Activated CD4-positive, alpha-beta T cell treated with anti-CD3 and anti-CD28 coated beads, Interleukin-2, amount 50 U/mL, for 16 hours (primary cell): Measurements from ENCODE around the gene KCNAB1.

Experiments used
- DNase-seq: peaks from one replicate; pipeline ENCODE4 v3.0.0-alpha.2; 2020

Gene KCNAB1

DNA sequence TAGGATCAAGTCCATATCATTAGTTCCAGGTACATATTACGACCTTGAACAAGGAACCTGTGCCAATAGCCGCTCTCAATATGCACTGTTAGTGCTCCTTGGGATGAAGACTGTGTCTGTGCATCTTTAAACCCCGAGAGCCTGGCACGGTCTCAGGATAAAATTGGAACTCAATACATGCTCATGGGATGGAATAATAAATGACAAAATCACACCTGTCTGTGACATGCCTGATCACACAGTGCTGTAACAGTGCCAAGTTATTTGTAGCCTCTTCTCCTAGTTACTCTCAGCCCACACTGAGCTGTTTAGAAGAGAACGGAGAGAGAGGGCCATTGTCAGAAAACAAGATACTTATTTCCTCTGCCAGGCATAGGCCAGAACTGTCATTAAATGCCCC is 352.3 kb downstream of the KCNAB1 start:
- no peak for DNase-seq

DNA sequence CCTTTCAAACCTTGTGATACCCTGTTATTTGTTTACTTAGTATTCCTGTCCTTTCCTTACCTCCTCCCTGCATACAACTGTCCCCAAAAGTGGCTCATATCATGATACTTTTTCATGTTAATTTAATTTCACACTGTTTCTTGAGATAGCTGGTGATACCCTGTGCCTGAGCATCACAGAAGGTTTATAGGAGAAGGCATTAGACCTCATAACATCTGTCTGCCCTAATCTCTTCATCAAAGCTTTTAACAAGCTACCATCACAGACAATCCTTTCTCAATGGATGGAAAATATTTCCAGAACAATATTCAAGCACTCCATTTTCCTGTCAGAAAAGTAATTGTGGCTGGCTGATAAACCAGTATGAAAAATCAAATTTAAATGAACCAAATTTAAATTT is 353.0 kb downstream of the KCNAB1 start:
- DNase-seq: no peak

DNA sequence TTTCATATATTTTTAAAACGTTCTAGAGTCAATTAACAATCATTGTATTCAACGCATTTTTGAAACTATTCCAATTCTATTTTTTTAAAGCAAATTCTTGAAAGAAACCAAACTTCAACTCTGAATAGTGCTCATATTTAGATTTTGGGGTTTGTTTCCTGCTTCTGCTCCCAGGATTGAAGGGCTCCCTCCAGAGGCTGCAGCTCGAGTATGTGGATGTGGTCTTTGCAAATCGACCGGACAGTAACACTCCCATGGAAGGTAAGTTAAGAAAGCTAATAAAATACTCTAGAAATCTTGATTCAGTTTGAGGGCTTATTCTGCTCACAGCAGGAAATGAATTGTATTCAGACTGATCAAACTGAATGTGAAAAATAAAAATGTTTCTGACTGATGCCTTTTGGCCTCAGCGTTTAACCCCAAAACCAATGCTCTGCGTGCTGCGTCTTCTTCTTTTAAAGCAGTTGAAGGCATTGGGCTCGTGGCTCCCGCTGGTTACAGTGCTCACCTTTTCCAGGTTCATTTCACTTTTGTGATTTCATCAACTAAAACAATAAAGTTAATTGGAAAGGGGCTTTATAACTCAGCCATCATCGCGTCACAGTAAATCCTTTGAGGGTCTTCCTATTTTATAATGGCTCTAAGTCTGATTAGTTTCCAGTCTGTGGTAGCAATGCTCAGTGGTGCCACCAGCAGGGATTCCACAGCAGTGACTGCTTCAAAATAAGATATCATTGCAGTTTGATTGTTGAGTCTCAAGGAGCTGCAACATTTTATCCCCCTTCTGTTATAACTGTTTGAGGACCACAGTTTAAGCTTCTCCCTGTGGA is 354.4 kb downstream of the KCNAB1 start:
- no peak for DNase-seq

DNA sequence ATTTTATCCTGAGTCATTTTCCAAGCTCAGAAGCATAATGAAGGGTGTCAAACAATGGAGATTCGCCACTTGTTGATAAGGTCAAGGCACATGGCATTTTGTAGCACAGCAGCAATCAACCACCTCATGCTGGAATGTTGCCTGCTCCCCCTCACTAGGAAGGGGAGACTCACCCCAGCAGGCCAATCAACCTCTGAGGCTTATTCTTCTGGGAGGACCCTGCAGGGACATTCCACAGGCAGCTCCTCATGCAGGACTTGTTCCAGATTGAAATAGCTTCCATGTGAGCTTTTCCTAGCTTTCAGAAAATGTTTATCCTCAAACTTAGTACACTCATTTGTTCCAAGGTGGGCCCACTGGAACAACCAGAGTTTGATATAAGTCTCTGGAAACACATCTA is 356.9 kb downstream of the KCNAB1 start:
- DNase-seq: no peak

DNA sequence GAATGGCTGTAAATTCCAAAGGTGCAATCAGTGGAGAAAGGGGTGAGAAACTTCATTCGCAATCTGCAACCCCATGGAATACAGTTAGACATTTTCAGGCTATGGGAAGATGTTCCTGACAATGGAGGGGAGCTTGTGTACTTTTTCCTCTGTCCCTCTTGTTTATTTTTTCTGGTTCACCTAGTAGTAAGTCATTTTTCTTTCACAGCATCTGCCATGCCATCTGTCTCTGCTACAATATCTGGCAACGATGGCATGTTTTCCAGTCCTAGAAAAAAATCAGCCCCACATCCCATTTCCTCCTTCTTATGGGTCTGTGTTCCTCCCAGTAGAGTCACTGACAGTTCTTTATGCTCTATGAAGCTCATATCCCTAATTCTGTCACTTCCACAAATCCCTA is 358.5 kb downstream of the KCNAB1 start:
- no peak for DNase-seq

DNA sequence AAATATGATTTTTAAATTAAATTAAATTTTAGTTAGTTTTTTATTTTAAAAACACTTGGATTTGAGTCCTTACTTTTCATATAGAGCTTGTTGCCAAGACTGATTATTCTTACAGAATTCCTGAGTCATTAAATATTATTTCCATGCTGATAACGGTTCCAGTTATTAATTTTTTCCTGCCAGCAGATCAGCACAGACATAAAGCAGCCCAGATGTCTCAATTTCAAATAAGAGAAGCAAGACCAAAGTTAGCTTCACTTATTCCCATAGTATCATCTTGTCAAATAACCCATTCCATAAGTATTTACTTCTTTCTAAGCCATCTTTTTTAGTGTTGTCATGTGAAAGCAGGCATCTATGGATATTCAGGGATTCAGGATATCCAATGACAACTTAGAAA is 359.2 kb downstream of the KCNAB1 start:
- no peak for DNase-seq

DNA sequence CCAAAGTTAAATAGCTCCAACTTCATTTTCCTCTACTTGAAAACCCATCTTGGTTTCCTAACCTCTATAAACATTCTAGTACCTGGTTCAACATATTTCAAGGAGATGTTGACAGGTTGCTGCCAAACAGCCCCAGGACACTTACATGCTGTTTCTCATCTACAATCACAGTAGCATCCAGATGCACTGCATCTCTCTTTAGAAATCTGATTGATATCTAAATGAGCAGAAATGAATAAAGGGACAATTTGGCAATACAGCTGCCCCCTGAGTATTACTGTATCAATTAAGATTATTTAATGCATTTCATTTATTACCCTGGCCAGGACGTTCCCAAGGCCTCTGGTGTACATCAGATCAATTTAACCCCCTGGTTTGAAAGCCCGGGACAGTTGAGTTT is 360.6 kb downstream of the KCNAB1 start:
- no peak for DNase-seq

DNA sequence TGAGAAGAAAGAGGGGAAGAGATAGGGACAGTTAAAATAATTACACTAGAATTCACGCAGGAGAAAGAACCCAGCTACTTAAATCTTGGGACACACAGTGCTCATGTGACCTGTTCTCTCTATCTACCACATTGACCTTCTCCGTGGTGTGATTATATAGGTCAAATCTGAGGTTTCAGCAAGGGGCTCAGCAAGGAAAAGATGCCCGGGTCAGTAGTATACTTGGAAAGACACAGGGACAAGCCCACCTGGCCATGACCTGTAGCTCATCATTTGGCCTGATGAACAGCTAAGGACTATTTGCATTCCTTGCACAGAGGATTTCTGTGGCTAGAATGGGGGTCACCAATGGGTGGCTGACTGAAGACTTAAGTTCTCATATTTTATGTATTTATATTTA is 362.6 kb downstream of the KCNAB1 start:
- no peak for DNase-seq

DNA sequence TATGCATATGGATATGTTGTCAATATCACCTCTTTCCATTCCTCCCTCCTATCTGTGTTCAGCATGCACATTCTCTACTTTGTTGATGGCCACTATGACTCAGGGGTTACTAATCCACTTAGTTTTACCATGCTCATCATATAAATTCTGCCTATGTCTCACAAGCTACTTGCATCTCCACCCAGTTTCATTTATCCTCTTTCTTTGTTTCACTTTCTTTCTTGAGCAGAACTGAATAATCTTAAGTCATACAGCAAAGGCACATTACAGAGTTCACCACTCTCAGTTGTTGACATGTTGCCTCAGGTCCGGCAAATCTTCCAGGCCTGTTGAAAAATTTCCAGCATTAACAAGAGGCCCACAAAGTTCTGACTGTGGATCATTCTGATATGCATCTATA is 363.0 kb downstream of the KCNAB1 start:
- peak; percentile 86 for DNase-seq

DNA sequence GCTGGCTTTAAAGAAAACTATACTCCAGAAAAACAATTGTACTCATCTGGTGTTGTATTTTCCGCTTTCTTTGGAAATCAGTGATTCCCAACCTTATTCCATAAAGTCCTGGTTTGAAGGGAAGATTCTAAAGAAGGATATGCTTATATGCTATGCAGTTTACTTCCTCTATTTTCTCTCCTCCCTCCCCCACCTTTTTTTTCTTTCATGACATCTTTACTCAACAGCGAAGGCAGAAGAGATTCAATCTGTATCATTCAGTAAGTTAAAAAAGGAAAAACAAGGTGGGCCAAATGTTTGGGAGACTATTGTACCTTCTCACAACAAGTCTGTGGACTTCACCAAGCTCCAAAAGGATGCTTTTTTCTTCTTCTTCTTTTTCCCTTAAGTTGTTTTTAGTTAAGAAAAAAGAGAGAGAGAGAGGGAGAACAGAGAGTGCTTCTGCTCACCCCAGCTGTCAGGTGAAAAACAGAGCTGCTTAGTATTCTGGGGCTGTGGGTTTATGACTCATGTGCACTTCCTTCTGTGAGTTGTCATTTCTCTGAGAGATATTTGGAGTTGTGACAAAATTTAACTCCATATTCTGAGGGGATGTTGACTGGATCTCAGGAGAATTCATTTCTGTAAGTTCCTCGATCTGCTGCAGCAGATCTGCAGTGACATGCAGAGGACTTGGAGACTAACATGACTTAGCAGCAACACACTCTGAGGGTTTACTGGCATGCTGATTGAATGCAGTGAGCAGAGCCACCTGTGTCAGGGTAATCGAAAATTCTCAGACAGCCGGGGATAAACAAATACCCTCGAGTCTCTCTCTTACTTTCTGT is 363.8 kb downstream of the KCNAB1 start:
- peak; percentile 83 for DNase-seq

DNA sequence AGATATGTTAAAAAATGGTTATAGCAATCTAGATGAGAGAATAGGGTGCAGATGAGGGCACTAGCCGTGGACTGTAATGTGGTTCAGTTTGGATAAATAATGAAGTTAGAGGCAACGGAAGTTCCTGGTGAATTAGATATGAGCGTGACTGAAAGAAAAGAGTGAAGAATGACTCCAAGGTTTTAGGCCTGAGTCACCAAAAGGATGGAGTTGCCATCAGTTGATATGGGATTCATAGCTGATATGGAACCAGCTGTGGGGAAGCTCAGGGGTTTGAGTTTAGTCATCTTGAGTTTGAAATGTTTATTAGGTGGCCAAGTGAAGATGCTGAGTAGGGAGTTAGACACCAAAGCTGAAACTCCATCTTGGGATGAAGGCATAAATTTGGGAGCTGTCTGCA is 368.4 kb downstream of the KCNAB1 start:
- no peak for DNase-seq

DNA sequence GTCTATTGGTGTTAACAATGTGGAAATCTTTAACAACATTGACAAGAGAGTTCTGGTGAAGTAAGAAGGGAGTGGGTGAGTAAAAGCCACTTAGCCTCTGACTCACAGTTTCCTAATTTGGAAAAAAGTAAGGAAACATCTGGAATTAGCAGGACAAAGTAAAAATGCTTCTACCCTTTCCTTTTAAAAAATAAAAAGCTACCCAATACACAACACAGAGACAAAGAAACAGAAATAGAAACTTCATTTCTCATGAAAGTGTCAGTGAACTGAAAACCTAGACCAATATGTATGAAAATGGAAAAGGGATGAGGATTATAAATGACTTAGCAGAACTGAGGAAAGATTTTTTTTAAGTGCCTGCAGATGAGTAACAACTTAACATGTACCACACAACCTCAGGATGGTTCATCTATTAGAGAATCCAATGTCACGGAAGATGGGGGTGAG is 369.1 kb downstream of the KCNAB1 start:
- DNase-seq: no peak

DNA sequence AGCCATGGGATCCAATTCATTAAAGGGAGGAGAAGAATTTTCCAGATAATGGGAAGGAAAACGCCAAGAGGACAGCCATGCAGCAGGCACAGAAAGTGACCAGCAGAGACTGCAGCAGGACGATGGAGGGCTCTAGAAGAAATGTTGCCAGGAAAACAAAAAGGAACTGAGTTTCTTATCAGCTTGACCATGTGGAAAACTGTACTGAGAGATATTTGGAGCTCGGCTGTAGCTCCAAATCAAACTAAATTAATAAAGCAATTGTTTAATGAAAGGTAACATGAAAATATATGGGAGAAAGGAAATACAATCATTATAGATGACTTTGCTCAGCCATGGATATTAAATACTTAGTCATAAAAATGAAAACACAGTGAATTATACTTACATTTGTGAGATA is 370.8 kb downstream of the KCNAB1 start:
- no peak for DNase-seq

DNA sequence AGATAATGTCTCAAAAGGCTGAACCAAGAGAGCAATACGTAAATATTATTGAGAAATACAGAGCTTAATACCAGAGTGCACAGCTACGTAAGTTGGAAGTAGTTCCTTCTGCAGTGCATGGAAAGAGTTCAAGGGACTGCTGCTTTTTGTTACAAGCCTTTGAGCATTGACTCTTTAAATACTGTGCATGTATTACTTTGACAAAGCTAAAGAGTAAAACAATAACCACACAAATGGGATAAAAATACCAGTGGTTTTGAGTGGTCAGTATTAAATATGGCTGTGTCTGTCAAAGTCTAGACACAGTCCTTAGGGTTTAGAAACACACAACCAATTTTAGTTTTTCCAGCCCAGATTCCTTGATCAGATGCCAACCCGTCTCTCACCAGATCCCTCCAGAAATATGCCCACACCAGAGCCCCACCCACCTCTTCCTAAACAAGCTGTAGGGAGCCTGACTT is 372.5 kb downstream of the KCNAB1 start:
- no peak for DNase-seq

DNA sequence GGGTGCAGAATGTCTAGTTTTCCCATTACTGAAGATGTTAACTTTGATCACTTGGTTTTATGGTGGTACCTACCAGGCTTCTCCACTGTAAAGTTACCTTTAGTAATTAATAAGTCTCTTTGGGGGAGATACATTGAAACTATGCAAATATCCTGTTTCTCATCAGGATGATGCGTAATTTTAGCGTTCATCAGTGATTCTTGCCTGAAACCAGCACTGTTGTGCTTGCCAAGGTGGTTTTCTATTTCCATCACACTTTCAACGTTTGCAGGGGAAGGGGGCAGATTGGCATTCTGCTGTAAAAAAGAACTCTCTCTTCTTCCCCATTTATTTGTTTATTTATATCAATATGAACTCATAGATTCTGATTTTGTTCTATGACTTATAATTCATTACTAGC is 373.5 kb downstream of the KCNAB1 start:
- no peak for DNase-seq

DNA sequence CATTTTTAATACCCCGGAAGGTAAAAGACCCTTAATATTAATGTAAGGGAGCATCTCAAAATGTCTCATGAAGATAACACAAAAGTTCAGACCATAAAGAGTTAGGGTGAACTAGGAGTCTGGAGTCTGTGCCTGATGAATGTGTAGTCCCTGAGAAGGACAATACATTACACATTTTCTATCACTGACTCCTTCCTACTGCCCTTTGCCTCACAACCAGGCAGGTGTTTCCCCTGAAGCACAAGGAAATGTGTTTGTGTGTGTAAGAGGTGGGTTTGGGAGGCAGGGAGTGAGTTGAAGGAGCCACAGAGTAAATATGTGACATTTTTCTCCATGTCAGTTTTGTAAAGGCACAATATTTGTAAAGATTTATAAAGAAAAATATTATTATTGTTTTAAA is 375.4 kb downstream of the KCNAB1 start:
- no peak for DNase-seq

DNA sequence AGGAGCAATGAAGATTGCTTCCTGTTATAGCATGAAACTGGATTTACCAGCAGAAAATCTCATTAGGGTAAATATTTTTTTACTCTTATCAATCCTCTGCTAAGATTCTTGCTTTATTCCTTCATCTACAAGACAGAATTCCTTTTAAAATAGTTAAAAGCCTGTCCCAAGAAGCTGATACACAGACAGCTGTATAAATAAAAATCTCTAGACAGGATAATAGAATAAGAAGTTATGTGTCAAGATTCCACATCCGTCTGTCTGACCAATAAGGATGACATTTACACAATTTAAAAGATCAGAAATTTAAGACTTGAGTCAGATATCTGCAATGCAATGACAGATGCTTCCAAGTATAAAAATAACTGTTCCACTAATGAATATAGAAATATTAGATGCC is 376.9 kb downstream of the KCNAB1 start:
- DNase-seq: no peak

DNA sequence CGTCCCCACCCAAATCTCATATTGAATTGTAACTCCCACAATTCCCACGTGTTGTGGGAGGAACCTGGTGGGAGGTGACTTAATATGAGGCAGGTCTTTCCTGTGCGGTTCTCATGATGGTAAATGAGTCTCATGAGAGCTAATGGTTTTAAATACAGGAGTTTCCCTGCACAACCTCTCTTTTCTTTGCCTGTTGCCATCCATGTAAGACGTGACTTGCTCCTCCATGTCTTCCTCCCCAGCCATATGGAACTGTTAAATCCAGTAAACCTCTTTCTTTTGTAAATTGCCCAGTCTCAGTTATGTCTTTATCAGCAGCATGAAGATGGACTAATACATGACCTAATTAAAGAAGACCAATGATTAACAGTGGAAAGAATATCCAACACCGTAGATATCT is 377.9 kb downstream of the KCNAB1 start:
- DNase-seq: no peak

DNA sequence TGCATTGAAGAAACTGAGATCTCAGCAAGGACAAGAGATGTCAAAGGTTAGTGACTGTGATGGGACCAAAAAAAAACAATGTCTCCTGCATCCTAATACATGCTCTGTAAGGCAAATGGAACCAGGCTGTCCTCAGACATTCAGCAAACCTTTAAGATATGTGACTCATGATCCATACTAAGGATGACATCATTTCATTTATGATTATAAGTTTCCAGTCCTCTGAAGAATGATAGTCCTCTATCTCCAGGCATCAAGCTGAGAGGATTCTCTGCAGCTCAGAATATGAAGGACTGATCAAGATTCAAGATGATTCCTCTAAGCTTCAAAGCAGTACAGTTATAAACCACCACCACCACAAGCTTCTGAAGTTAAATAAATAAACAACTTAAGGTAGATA is 386.9 kb downstream of the KCNAB1 start:
- DNase-seq: no peak

DNA sequence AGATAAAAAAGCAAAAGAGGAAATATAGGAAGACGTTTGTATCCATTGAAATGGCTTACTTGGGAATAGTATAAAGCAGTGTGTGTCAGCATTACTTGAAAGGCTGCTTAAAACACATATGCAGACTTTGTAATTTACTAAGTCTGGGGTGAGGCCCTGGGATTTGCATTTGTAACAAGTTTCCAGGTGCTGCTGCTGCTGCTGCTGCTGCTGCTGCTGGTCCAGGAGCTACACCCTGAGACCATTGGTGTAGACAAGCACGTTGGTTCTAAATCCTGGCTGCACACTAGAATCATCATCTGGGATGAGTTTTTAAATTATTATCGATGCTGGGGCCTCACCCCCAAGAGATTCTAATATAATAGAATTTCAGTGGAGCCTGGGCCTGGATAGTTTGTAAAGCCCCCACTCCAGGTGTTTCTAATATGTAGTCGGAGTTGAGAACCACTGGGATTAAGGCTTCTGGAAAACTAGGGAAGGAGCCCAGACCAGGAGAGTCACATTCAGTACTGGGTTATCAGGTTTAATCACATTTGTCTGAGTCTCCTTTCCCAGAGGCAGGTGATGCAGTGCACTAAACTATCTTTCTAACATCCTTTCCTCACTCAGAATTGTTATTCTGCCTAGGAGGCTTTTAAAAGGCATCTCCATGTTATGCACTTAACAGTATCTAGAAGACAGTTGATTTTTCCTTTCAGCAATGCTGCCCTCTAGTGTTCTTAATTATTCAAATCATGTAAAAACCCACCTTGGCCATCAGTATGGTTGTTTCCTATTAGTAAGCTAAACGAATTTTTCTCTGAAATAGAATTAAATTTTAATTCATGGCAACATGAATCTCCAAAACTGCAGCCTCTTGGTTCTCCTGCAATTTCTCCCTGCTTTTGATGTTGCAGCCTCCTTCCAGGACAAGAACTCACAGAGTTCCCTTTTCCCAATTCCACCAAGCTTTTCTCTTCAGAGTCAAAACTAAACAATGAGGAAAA is 389.1 kb downstream of the KCNAB1 start:
- peak; percentile 69 for DNase-seq

DNA sequence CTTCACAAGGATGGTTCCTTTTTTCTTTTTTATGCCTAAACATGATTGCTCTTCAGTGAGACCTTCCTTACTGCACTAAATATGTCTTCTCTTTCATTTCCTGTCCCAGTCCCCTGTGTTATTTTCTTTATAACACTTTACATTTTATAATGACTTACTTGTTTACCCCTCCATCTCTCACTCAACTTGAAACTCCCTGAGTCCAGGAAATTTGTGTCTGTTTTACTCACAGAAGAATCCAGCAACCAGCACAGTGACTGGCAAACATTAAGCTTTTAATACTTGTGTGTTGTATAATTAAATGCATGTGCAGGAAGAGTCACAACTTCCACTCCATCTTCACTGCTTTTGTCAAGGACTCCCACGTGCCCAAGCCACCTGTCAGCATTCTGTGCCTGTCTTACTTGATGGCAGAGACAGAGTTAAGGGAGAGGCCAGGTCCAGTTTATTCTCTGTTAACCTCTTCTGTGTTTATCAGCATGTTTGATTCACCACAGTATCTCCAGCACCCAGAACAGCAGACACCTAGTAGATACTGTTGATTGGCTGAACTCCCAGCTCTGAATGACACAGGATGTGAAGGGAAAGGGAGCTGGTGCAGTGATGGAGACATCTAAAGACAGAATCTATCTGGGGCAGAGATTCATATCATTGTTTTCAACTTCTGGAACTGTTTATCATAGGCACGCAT is 391.8 kb downstream of the KCNAB1 start:
- peak; percentile 36 for DNase-seq

DNA sequence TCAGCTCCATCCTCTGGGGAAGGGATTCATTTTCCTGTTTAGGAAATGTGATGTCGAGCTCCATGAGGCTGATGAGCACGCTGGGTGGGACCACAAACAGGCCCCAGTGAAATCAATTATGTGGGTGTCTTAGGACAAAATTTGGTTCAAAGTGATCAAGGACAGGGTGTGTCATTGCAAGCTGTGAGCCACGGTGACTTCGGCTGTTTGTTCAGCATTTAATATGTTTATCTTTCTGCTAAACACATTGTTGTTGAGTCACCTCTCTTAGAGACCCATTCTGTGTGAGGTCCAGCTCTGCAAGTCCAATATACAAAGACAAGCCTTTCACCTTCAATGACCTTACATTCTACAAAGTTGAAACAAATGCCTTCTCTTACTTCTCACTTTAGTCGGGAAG is 393.2 kb downstream of the KCNAB1 start:
- DNase-seq: no peak
